ENCODE results near the gene TMEM143.

The TMEM143 gene

GRCh38 chr19:48342841-48343540, 20.7 kb downstream of the TMEM143 start:
- DNase-seq (ENCODE audit: extremely low read depth, insufficient read length) = no peak
- Histone ChIP-seq H3K36me3 (ENCODE audit: control insufficient read depth, insufficient read depth, low read length) (no peaks in the 10 kb centered on the region), H3K4me3 (replicated peaks; ENCODE audit: low read depth, low read length) (no peak overlapping the region), H3K27me3 (replicated peaks; ENCODE audit: control insufficient read depth, insufficient read depth, low read length) (no peaks in the 10 kb centered on the region)
- no peak for TF ChIP-seq CTCF (IDR thresholded peaks at IDR 0.05; ENCODE audit: insufficient read depth, low read length, poor library complexity, severe bottlenecking)

- no peaks in the 10 kb centered on the region for H3K36me3 ChIP-seq (ENCODE audit: control insufficient read depth, insufficient read depth, low read length)
- H3K27me3 ChIP-seq (replicated peaks; ENCODE audit: control insufficient read depth, insufficient read depth, low read length) = no peaks in the 10 kb centered on the region
- no peak for DNase-seq (ENCODE audit: extremely low read depth, insufficient read length)
Observed at GRCh38 chr19:48342414-48342738, 21.4 kb downstream of the TMEM143 start.

GRCh38 chr19:48341515-48342413, 22.0 kb downstream of the TMEM143 start:
- DNase-seq (ENCODE audit: extremely low read depth, insufficient read length) = no peak
- no peak for TF ChIP-seq CTCF (IDR thresholded peaks at IDR 0.05; ENCODE audit: insufficient read depth, low read length, poor library complexity, severe bottlenecking)

More at GRCh38 chr19:48342414-48342738, 21.4 kb downstream of the TMEM143 start:
- no peak for TF ChIP-seq CTCF (IDR thresholded peaks at IDR 0.05; ENCODE audit: insufficient read depth, low read length, poor library complexity, severe bottlenecking)
- no peak overlapping the region for H3K4me3 ChIP-seq (replicated peaks; ENCODE audit: low read depth, low read length)

GRCh38 chr19:48340995-48341394, 22.7 kb downstream of the TMEM143 start:
- H3K4me3 ChIP-seq (replicated peaks; ENCODE audit: low read depth, low read length) = no peak overlapping the region
- no peak for TF ChIP-seq CTCF (IDR thresholded peaks at IDR 0.05; ENCODE audit: insufficient read depth, low read length, poor library complexity, severe bottlenecking)
- H3K27me3 ChIP-seq (replicated peaks; ENCODE audit: control insufficient read depth, insufficient read depth, low read length) = no peaks in the 10 kb centered on the region
- DNase-seq (ENCODE audit: extremely low read depth, insufficient read length) = no peak
- H3K36me3 ChIP-seq (ENCODE audit: control insufficient read depth, insufficient read depth, low read length) = no peaks in the 10 kb centered on the region

More at GRCh38 chr19:48341515-48342413, 22.0 kb downstream of the TMEM143 start:
- Histone ChIP-seq H3K4me3 (replicated peaks; ENCODE audit: low read depth, low read length) (no peak overlapping the region), H3K27me3 (replicated peaks; ENCODE audit: control insufficient read depth, insufficient read depth, low read length) (no peaks in the 10 kb centered on the region), H3K36me3 (ENCODE audit: control insufficient read depth, insufficient read depth, low read length) (no peaks in the 10 kb centered on the region)

- DNase-seq (ENCODE audit: extremely low read depth, insufficient read length) = no peak
- Histone ChIP-seq H3K4me3 (replicated peaks; ENCODE audit: low read depth, low read length) (no peak overlapping the region), H3K27me3 (replicated peaks; ENCODE audit: control insufficient read depth, insufficient read depth, low read length) (no peaks in the 10 kb centered on the region), H3K36me3 (ENCODE audit: control insufficient read depth, insufficient read depth, low read length) (no peaks in the 10 kb centered on the region)
- TF ChIP-seq CTCF (IDR thresholded peaks at IDR 0.05; ENCODE audit: insufficient read depth, low read length, poor library complexity, severe bottlenecking) = no peak
Observed at GRCh38 chr19:48338802-48339503, 24.8 kb downstream of the TMEM143 start.

Data from GM06990 (cell line).